GM21381 (cell line): Measurements from ENCODE around the gene IMP3.

Source experiments
- ATAC-seq: cut with Tn5 transposase; IDR thresholded peaks from one replicate; pipeline ENCODE4 v1.9.1; 2021; ENCODE audit warnings: mild to moderate bottlenecking, moderate library complexity; ENCODE audit not compliant: unreplicated experiment

The IMP3 gene

GRCh38 chr15:75673426-75674235 is 33.6 kb upstream of the IMP3 start:
- no peak for ATAC-seq

- ATAC-seq = no peak
Measured at GRCh38 chr15:75672646-75673425, 32.8 kb upstream of the IMP3 start.

GRCh38 chr15:75671730-75672602 is 31.9 kb upstream of the IMP3 start:
- no peak for ATAC-seq

GRCh38 chr15:75669879-75670212 is 29.8 kb upstream of the IMP3 start:
- ATAC-seq = no peak

- ATAC-seq = no peak
Measured at GRCh38 chr15:75669191-75669878, 29.3 kb upstream of the IMP3 start.

- no peak for ATAC-seq
Measured at GRCh38 chr15:75666823-75667501, 26.9 kb upstream of the IMP3 start.

- ATAC-seq = no peak
Measured at GRCh38 chr15:75663931-75664421, 24.0 kb upstream of the IMP3 start.

- ATAC-seq = no peak
Measured at GRCh38 chr15:75662823-75663519, 22.9 kb upstream of the IMP3 start.

GRCh38 chr15:75661756-75662140 is 21.7 kb upstream of the IMP3 start:
- no peak for ATAC-seq

- ATAC-seq = no peak
Measured at GRCh38 chr15:75661100-75661755, 21.2 kb upstream of the IMP3 start.

- ATAC-seq = no peak
Measured at GRCh38 chr15:75659928-75660645, 20.1 kb upstream of the IMP3 start.

GRCh38 chr15:75659141-75659771 is 19.2 kb upstream of the IMP3 start:
- no peak for ATAC-seq

GRCh38 chr15:75656813-75657212 is 16.8 kb upstream of the IMP3 start:
- ATAC-seq = no peak

- ATAC-seq = no peak
Measured at GRCh38 chr15:75656331-75656730, 16.3 kb upstream of the IMP3 start.

- ATAC-seq = no peak
Measured at GRCh38 chr15:75655931-75656330, 15.9 kb upstream of the IMP3 start.

GRCh38 chr15:75654201-75654907 is 14.3 kb upstream of the IMP3 start:
- no peak for ATAC-seq

GRCh38 chr15:75653347-75653913 is 13.4 kb upstream of the IMP3 start:
- no peak for ATAC-seq
